Left cardiac atrium (tissue), 4 donors: ENCODE results near the gene TENT4A. TPM values are rescaled to one million over a fixed set of nuclear protein-coding genes. Genes with fewer than 3 reads are reported as not detected.

ENCODE experiments used
- ATAC-seq, 2 donors: fragments of 200-7000 bp; cut with Tn5 transposase; one replicate each; pipeline ENCODE4 v1.9.1; 2020; ENCODE audit warnings: mild to moderate bottlenecking in 2 of 2, moderate library complexity in 2 of 2
- DNase-seq: peaks from one replicate; pipeline ENCODE4 v3.0.0-alpha.2; 2020
- intact Hi-C, 2 donors: fragments of 100-400 bp; cut with DNase I; formaldehyde crosslinking; loops; one replicate each; pipeline versions ENCODE4 v1.14.1 to v1.15.1; 2022 to 2023
- total RNA-seq, 2 donors: library from RNA; stranded (reverse); fragmentation: NEBNext Ultra II Directional; extraction: Animal tissue kit (Norgen Biotek cat#: 25700); gene quantifications; one replicate each; pipeline ENCODE4 v1.2.1, GENCODE V29; 2021
- donor health status: DM: no; HTN: yes; CAD: no.
- donor health status: DM: no; HTN: yes; CAD: no; lungs with severe emphysema.
- donor health status: DM: yes; HTN: yes; CAD: no.
- donor health status: Dilated cardiomyopathy.

Gene TENT4A
- total RNA-seq, 2 donors from 2014 or later, result 12.1 to 14.8 TPM

GRCh38 chr5:6804766-6805501, 91.7 kb downstream of the TENT4A start:
- peak in 1 of 2 donors; percentile 77 for ATAC-seq
- DNase-seq, result no peak
- intact Hi-C loops, result no loop called here

GRCh38 chr5:6805841-6806240, 92.6 kb downstream of the TENT4A start:
- intact Hi-C loops, result no loop called here
- ATAC-seq (no peak), DNase-seq (no peak)

Other genes starting within 250 kb of the TENT4A start
- 10 to 100 TPM; 23.2 to 29.3 TPM for gene NSUN2, start 80.4 kb upstream of the TENT4A start, total RNA-seq
- 1 to 10 TPM; 2.0 to 2.2 TPM for gene SRD5A1, start 80.0 kb upstream of the TENT4A start, total RNA-seq